Pulmonary artery endothelial cell (primary cell): ENCODE results near the gene GIPC2. TPM values are rescaled to one million over a fixed set of nuclear protein-coding genes. Genes with fewer than 3 reads are reported as not detected.
"Not testable (repeated sequence)": the region's sequence is repeated elsewhere in the genome, so short reads cannot be mapped to it uniquely, and the experiment has no call there.

Experiments
- DNase-seq: peaks from one replicate; pipeline ENCODE4 v3.0.0-alpha.2; 2011; ENCODE audit warnings: low read depth, low spot score
- total RNA-seq: library from RNA; depleted of rRNA; stranded (reverse); fragments of >200 nt; gene quantifications from 2 replicates; pipeline ENCODE4 v1.2.3, GENCODE V29; 2014

Gene GIPC2
- total RNA-seq, 1 donor from 2014 or later = 14.6 TPM

DNA sequence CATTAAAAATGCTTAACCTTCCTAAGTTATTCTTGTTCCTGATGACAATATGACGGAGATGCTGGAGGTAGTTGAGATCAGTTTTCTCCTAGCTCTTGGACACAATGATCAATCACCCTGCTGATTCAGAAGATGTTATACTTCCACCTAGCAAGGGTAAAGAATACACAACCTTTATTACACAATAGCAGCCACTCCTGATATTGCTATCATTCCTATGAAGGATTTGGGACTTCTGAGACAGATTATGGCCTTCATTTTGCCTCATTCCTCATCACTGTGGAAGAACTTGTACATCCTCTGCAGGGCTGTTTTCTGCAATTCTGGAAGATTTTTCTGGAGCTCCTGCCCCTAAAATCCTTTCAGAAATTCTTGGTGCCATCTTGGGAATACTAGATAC lies 47.8 kb downstream of the GIPC2 start:
- DNase-seq = no peak

- no peak for DNase-seq
Observed at GRCh38 chr1:78094639-78095038, 48.9 kb downstream of the GIPC2 start.

GRCh38 chr1:78095593-78095992 lies 49.8 kb downstream of the GIPC2 start:
- DNase-seq = peak; percentile 80

- no peak for DNase-seq
Observed at GRCh38 chr1:78096017-78096416, 50.3 kb downstream of the GIPC2 start.

- peak; percentile 84 for DNase-seq
Observed at GRCh38 chr1:78096976-78097375, 51.2 kb downstream of the GIPC2 start.

GRCh38 chr1:78101051-78101450 lies 55.3 kb downstream of the GIPC2 start:
- no peak for DNase-seq

DNA sequence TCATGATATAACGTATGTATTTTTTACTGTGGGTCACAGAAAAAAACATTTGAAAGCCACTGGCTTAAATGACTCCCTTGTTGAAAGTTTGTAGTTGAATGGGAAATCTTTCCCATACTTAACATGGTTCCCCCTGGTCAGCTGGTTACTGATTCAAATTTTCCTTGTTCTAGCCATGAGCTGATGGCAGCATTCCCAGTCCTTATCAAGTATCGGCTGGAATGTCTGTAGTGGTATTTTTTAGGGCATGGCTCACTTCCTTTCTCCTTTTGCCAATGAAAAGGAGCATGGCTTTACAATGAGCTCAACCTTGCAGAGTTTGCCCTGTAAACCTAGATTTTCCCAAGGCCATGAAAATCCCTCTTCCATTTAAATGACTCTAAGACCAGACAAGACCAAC lies 55.7 kb downstream of the GIPC2 start:
- peak; percentile 98 for DNase-seq

- DNase-seq = peak; percentile 27
Observed at GRCh38 chr1:78102082-78102481, 56.3 kb downstream of the GIPC2 start.

DNA sequence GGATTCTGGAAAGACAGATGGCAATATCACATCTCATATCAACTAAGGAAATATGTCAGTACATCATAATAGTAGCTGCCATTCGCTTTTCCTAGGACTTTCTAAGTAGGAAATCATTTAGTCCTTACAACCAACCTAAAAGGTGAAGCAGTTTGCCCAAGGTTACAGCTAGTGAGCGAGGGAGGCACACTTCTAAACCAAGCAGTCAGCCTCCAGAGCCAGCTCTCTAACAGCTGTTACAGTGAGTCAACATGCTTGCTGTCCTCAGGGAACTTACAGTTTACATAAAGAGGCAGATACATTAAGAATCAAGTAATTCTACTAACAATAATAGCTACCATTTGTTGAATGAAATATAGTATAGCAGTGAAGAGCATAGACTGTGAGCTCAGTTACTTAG lies 57.1 kb downstream of the GIPC2 start:
- DNase-seq = no peak

- no peak for DNase-seq
Observed at GRCh38 chr1:78104322-78104721, 58.6 kb downstream of the GIPC2 start.

DNA sequence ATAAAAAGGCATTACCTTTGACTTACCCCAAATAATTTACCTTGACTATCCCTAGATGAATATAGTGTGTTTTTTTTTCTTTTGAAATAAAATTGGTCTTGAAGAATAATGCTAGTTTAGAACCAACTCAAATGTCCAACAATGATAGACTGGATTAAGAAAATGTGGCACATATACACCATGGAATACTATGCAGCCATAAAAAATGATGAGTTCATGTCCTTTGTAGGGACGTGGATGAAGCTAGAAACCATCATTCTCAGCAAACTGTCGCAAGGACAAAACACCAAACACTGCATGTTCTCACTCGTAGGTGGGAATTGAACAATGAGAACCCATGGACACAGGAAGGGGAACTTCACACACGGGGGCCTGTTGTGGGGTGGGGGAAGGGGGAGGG lies 63.9 kb downstream of the GIPC2 start:
- not testable (repeated sequence) for DNase-seq

DNA sequence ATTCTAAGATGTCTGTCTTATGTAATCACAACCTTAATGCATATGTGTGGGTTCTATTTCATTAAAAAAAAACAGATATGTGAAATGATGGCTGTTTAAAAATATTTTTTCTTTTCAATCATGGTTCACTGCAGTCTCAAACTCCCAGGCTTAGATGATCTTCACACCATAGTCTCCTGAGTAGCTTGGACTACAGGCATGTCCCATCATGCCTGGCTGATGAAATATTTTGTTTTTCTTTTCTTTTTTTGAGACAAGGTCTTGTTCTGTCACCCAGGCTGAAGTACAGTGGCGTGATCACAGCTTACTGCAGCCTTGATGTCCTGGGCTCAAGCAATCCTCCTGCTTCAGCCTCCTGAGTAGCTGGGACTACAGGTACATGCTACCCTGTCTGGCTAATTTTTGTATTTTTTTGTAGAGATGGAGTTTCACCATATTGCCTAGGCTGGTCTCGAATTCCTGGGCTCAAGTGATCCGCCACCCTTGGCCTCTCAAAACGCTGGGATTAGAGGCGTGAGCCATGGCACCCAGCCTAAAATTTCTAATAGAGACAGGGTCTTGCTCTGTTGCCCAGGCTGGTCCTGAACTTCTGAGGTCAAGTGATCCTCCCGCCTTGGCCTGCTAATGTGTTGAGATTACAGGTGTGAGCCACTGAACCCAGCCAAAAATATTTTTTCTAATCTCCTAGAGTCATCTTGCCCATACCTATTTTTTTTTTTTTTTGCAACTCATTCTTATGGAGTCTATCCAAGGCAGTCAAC lies 67.6 kb downstream of the GIPC2 start:
- DNase-seq = no peak

DNA sequence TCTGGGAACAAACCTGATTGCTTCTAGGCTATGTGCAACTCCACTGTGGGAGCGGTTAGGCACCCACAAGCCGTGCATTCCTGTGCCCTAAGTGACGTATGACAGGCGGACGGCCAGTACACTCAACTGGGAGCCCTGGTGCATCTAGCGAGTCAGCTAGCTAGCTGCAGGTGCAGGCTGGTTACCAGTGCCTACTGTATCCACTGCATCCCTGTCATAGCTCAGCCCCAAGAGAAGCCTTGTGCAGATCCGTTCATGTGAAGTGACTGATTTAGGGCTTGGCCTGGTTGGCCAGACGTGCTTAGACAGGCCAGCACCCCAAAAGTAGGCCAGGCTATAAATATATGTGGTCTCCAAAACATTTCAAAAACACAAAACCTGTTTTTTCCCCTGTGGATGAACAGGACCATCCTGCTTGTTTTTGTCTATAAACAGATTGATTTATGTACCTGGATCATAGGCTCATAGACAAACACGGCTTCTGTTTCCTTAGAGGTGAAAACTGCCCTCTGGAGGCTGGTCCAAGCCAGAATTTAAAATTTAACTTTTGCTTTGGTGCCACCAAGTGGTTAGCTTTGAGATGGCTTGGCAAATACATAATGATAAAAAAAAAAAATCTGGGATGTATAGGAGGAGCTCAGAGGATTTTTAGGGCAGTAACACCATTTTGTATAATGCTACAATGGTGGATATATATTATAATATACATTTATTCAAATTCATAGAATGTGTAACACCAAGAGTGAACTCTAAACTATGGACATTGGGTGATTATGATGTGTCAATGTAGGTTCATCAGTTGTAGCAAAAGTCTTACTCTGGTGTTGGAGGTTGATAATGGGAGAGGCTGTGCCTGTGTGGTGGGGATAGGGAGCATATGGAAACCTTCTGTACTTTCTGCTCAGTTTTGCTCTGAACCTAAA lies 68.5 kb downstream of the GIPC2 start:
- DNase-seq = peak; percentile 60

- DNase-seq = not testable (repeated sequence)
Observed at GRCh38 chr1:78120485-78120884, 74.7 kb downstream of the GIPC2 start.

GRCh38 chr1:78121710-78122109 lies 75.9 kb downstream of the GIPC2 start:
- DNase-seq = no peak

- DNase-seq = no peak
Observed at GRCh38 chr1:78122389-78122788, 76.6 kb downstream of the GIPC2 start.

- no peak for DNase-seq
Observed at GRCh38 chr1:78126506-78126905, 80.7 kb downstream of the GIPC2 start.

DNA sequence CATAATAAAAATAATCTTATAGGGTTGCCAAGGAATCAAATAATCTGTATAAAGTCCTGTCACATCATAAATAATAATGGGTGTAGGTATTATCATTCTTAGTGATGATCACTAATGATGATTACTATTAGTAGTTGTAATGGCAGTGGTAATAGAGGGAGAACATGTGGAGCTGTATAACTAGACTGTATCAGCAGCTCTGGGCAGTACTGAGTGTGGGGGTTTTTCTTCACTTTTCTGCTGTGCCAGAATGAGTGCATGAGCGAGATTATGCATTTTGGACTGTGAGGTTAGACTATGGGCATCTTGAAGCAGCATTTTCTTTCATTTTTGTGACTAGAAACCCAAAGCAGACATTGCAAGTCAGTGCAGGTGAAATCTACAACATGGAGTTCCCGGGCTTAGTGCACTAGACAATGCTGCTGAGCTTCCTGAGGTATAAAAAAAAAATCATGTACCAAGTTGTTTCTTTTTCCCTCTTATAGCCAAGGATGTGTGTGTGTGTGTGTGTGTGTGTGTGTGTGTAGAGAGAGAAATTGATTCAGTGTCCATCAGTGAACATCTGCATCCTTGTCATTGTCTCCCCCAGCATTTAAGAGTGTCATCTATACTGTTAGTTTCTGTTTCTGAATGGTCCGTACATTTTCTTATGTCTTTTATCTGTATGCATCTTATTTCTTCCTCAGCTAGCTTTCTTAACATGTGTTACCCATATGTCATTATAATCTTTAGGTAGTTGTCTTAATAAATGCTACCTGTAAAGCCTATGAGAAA lies 86.6 kb downstream of the GIPC2 start:
- no peak for DNase-seq

GRCh38 chr1:78132948-78133322 lies 87.2 kb downstream of the GIPC2 start:
- DNase-seq = no peak

GRCh38 chr1:78136680-78137079 lies 90.9 kb downstream of the GIPC2 start:
- DNase-seq = no peak

- DNase-seq = no peak
Observed at GRCh38 chr1:78141531-78142231, 95.9 kb downstream of the GIPC2 start.
